22Rv1 (cell line): ENCODE measurements around the gene HIVEP3.

Experiments used
- H3K27ac ChIP-seq: fragments of 450-650 bp; 2 replicates; pipeline ENCODE4 v1.5.1; 2017
- CTCF ChIP-seq: fragments of 450-650 bp; IDR thresholded peaks from 2 replicates; pipeline ENCODE4 v1.5.1; 2017; ENCODE audit warnings: mild to moderate bottlenecking
- ZFX ChIP-seq: fragments of 450-650 bp; IDR thresholded peaks from 2 replicates; pipeline ENCODE4 v1.6.1; 2017; ENCODE audit warnings: antibody characterized with exemption, borderline replicate concordance

HIVEP3 gene

GRCh38 chr1:41528726-41529605 lies 389.8 kb downstream of the HIVEP3 start:
- no peak for TF ChIP-seq ZFX
- no peak for TF ChIP-seq CTCF
- H3K27ac ChIP-seq: no peak overlapping the region

- no peak overlapping the region for H3K27ac ChIP-seq
- TF ChIP-seq ZFX (no peak), CTCF (no peak)
Measured at GRCh38 chr1:41528106-41528505, 390.6 kb downstream of the HIVEP3 start.

- no peak overlapping the region for H3K27ac ChIP-seq
- TF ChIP-seq ZFX (no peak), CTCF (no peak)
Measured at GRCh38 chr1:41526956-41527561, 391.7 kb downstream of the HIVEP3 start.

- H3K27ac ChIP-seq: no peak overlapping the region
- TF ChIP-seq CTCF (no peak), ZFX (no peak)
Measured at GRCh38 chr1:41525891-41526587, 392.7 kb downstream of the HIVEP3 start.

GRCh38 chr1:41524676-41525675 lies 393.7 kb downstream of the HIVEP3 start:
- TF ChIP-seq ZFX (no peak), CTCF (no peak)
- H3K27ac ChIP-seq: no peak overlapping the region

- H3K27ac ChIP-seq: no peak overlapping the region
- TF ChIP-seq CTCF: no peak
- TF ChIP-seq ZFX: no peak
Measured at GRCh38 chr1:41523949-41524675, 394.6 kb downstream of the HIVEP3 start.
